KMS-11 (cell line): ENCODE measurements around the gene CFAP46.

Source experiments
- H2AFZ ChIP-seq: fragments of 200-600 bp; sonication (generic); 2 replicates; pipeline ENCODE4 v1.6.1; 2016; ENCODE audit warnings: antibody characterized with exemption, mixed run types, low read depth
- H3K27ac ChIP-seq: fragments of 200-600 bp; sonication (generic); 2 replicates; pipeline ENCODE4 v1.6.1; 2016; ENCODE audit warnings: mild to moderate bottlenecking, mixed run types
- H3K27me3 ChIP-seq: fragments of 200-600 bp; sonication (generic); 2 replicates; pipeline ENCODE4 v1.6.1; 2017; ENCODE audit warnings: mild to moderate bottlenecking, low read depth, mixed run types, moderate library complexity; ENCODE audit not compliant: insufficient read depth
- H3K36me3 ChIP-seq: fragments of 200-600 bp; sonication (generic); 2 replicates; pipeline ENCODE4 v1.6.1; 2017; ENCODE audit warnings: mild to moderate bottlenecking, mixed run types; ENCODE audit not compliant: insufficient read depth
- H3K4me1 ChIP-seq: fragments of 200-600 bp; sonication (generic); 2 replicates; pipeline ENCODE4 v1.6.1; 2016; ENCODE audit warnings: mild to moderate bottlenecking, low read depth, mixed run types; ENCODE audit not compliant: poor library complexity, severe bottlenecking
- H3K4me2 ChIP-seq: fragments of 200-600 bp; sonication (generic); 2 replicates; pipeline ENCODE4 v1.7.0; 2016; ENCODE audit warnings: mild to moderate bottlenecking, mixed run types
- H3K4me3 ChIP-seq: fragments of 200-600 bp; sonication (generic); IDR thresholded peaks from 2 replicates; pipeline ENCODE4 v1.6.1; 2017; ENCODE audit warnings: low read depth, low read length, mixed read lengths; ENCODE audit not compliant: insufficient read depth
- H3K79me2 ChIP-seq: fragments of 200-600 bp; sonication (generic); 2 replicates; pipeline ENCODE4 v1.6.1; 2016; ENCODE audit warnings: low read depth, mixed run types; ENCODE audit not compliant: insufficient read depth
- H3K9ac ChIP-seq: fragments of 200-600 bp; sonication (generic); 2 replicates; pipeline ENCODE4 v1.6.1; 2016; ENCODE audit warnings: mild to moderate bottlenecking, mixed run types
- H4K20me1 ChIP-seq: fragments of 200-600 bp; sonication (generic); 2 replicates; pipeline ENCODE4 v1.6.1; 2016; ENCODE audit warnings: mild to moderate bottlenecking, mixed run types; ENCODE audit not compliant: insufficient read depth
- CTCF ChIP-seq: fragments of 200-600 bp; sonication (generic); conservative IDR thresholded peaks from 2 replicates; pipeline ENCODE4 v1.6.1; 2017; ENCODE audit warnings: low read depth, mild to moderate bottlenecking, antibody characterized with exemption, low read length, moderate library complexity, mixed read lengths

The CFAP46 gene

DNA sequence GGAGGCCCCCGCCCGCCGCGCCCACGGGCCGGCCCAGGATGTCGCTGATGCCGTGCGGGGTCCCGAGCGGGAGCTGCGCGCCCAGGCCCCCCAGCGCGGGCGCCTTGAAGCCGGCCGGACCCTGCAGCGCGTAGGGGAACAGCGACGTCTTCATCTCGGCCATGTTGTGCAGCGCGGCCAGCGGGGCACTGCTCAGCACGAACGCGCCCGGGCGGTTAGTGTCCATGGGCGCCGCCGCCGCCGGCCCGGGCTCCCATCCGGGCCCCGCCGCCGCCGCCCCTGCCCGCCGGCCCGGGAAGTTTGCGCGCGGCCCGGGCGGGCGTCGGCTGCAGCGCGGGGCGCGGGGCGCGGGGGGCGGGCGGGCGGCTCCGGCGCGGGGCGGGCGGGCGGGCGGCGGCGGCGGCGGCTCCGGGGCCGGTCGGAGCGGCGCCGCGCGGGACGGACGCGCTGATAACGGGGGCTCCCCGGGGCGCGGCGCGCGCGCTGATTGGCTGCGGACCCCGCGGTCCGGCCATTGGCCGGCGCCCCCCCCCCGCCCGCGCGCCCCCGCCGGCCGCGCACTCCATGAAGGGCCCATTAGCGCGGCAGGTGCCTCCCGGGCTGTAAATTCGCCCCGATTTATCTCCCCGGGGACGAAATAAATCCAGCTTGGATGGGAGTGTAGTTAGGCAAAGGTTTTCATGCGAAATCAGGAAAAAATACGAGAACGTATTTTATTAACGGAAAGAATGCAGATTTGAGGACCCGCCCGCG lies 156.5 kb downstream of the CFAP46 start, which contains the start of gene NKX6-2:
NKX6-2 (minus strand) TSS at position 425 of the 753 bp plus-strand sequence; CDS start at position 226, 199 bp downstream.
- no peaks in the 10 kb centered on the region for H4K20me1 ChIP-seq
- H3K4me2 ChIP-seq = no peak within 1 kb of the TSS
- H3K4me1 ChIP-seq = no peaks in the 10 kb centered on the region
- H3K27me3 ChIP-seq = no peaks in the 10 kb centered on the region; the same call in 1 of the 2 replicates
- no peak within 1 kb of the TSS for H3K4me3 ChIP-seq
- no peak within 1 kb of the TSS for H2AFZ ChIP-seq
- H3K36me3 ChIP-seq = no peaks in the 10 kb centered on the region
- no peak within 1 kb of the TSS for H3K9ac ChIP-seq
- no peak within 1 kb of the TSS for H3K27ac ChIP-seq
- no peak for TF ChIP-seq CTCF
- no peaks in the 10 kb centered on the region for H3K79me2 ChIP-seq

DNA sequence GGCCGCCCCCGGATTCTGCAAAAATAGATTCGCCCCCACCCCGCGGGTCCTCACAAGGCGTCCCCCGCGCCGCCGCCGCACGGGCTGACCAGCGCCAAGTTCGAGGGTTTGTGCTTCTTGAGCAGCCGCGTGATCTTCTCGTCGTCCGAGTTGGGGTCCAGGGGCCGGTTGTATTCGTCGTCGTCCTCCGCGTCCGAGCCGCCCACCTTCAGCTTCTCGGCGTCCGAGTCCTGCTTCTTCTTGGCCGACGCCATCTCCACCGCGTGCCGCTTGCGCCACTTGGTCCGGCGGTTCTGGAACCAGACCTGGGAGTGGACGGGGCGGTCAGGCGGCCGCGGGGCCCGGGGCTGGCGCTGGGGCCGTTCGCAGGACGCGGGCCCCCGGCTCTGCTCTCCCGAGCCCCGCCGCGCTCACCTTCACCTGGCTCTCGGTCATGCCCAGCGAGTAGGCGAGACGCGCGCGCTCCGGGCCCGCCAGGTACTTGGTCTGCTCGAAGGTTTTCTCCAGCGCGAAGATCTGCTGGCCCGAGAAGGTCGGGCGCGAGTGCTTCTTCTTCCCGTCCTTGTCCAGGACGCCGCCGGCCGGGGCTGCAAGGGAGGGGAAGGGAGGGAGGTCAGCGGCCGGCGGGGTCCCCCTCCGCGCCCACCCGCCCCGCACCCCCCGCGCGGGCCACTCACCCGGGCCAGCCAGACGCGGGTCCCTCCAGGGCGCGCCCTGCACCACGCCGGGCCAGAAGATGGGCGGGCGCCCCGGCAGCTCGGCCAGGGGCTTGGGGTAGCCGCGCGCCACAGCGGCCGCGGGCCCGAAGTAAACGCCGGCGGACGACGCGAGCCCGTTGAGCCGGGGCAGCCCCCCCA lies 157.3 kb downstream of the CFAP46 start:
- H3K27me3 ChIP-seq = no peaks in the 10 kb centered on the region; the same call in 1 of the 2 replicates
- TF ChIP-seq CTCF = no peak
- no peak overlapping the region for H3K9ac ChIP-seq
- no peak overlapping the region for H2AFZ ChIP-seq
- no peaks in the 10 kb centered on the region for H3K79me2 ChIP-seq
- no peak overlapping the region for H3K4me2 ChIP-seq
- H3K4me3 ChIP-seq = no peak overlapping the region
- no peak overlapping the region for H3K27ac ChIP-seq
- no peaks in the 10 kb centered on the region for H3K36me3 ChIP-seq
- no peaks in the 10 kb centered on the region for H4K20me1 ChIP-seq
- no peaks in the 10 kb centered on the region for H3K4me1 ChIP-seq

DNA sequence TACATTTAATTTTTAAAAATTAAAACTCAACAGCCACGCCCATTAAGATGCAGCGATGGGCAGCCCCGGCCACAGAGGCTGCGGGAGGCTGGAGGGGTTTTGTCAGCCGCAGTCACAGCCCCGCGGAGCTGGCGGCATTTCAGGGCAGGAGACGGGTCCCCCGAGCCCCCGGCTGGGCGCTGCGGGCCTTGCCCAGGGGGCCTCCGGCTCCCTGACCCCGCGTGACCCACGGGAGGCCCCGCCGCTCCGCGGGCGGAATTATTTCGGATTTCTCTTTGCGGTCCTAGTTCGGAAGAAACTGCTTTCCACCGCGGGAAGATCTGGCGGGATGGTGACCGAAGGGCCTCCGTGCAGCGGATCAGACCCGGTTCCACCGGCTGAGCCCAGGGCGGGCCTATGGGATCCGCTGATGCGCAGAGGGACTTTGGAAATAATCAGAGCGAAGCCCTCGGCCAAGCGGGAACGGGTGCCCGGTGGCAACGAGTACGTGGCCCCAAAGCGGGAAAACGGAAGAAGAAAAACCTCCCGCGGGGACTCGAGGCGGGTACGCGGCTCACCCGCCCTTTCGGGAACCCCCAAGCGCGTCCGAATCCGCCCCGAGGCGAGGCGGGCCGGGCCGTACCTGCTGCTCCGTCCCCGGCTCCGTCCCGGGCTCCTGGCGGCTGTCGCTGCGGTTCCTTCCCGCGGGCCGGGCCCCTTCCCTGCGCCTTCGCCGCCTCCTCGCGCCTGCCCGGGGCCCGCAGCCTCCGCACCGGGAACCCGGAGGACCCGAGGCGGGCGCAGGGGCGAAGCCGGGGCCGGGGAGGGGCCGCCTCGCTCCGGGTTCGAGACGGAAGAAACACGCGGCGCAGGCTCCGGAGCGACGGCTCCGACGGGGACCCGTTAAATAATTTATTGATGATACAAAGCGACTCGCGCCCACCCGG lies 158.2 kb downstream of the CFAP46 start:
- Histone ChIP-seq H3K4me3 (no peak overlapping the region), H3K4me1 (no peaks in the 10 kb centered on the region), H3K4me2 (no peak overlapping the region), H2AFZ (no peak overlapping the region), H3K27me3 (no peaks in the 10 kb centered on the region), H3K9ac (no peak overlapping the region), H4K20me1 (no peaks in the 10 kb centered on the region), H3K36me3 (no peaks in the 10 kb centered on the region), H3K27ac (no peak overlapping the region), H3K79me2 (no peaks in the 10 kb centered on the region)
- no peak for TF ChIP-seq CTCF

DNA sequence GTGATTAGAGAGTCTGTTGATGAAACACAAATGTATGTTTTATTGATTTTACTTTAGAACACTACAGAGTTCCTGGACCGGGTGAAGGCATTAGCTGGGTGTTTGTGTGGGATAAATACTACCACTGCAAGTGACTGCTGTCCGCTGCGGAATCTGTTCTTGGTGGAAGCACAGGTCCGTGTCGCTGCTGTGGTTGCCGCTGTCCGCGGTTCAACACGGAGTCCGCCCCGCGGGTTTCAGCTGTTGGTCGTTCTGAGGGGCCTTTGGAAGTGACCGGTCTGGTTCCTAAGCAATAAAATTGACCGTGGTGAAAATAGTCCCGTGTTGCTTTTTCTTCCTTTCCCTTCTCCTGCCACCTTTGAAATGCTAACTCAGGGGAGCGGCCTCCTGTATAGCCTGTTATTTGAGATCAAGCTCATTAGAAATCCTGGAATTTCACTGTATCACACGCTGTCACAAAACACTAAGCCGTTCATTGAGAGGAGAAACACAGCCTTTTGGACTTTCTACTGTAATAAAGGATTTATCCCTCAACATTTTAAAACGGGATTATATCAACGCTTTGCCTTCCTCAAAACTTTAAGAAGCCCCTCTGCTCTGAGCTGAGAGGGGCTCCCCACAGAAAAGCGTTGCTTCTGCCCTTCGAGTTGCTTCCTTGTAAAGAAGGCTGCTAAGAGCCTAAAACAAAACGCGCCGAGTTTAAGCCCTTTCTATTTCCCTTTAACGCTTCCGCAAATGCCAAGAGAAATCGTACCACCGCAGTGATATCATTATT lies 159.0 kb downstream of the CFAP46 start:
- Histone ChIP-seq H3K27me3 (no peaks in the 10 kb centered on the region), H3K79me2 (no peaks in the 10 kb centered on the region), H3K27ac (no peak overlapping the region), H3K9ac (no peak overlapping the region), H4K20me1 (no peaks in the 10 kb centered on the region), H3K4me1 (no peaks in the 10 kb centered on the region), H3K4me3 (no peak overlapping the region), H3K4me2 (no peak overlapping the region), H2AFZ (no peak overlapping the region), H3K36me3 (no peaks in the 10 kb centered on the region)
- no peak for TF ChIP-seq CTCF
